Measurements from ENCODE around the gene IFITM5. TPM values are rescaled to one million over a fixed set of nuclear protein-coding genes. Genes with fewer than 3 reads are reported as not detected.

Gene IFITM5
- total RNA-seq, 1 experiment from 2014 or later = not detected

DNA sequence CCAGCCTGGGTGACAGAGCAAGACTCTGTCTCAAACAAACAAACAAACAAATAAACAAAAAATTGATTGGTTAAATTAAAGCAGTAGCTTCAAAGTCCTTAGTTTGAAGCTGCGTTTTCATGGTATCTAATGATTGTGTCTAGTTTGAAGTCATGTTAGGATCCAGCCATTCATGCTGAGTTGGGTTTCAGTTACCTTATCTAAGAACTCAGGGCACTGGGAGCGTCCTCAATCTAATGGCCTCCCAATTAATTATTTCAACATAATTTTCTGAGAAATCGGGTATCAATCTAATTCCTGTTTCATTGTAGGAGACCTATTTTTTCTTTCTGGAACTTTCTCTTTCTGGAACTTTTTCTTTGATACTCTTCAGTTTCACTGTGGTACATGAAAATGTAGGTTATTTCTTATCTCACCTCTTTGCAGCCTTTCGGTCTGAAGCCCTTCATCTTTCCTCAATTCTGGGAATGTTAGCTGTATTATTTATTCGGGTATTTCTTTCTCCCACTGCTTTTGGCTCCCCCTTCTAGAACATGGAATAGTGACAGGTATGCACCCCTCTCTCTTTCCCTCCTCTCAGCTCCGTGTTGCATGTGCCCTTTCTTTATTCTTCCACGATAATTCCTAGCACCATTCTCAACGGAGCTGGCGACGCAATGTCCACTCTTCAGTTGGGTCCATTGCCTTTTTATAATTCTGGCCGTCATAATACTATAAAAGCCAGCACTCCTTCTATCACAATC, 45.7 kb upstream of the IFITM5 start:
- Histone ChIP-seq H3K18ac (ENCODE audit: insufficient read length, low read depth, low read length) (no peak overlapping the region), H3K4ac (ENCODE audit: low read depth, low read length) (no peak overlapping the region), H3K14ac (ENCODE audit: insufficient read depth, low read length) (no peak overlapping the region), H3K27me3 (ENCODE audit: insufficient read depth, low read length) (no peaks in the 10 kb centered on the region), H2AFZ (ENCODE audit: low read length) (no peak overlapping the region), H4K20me1 (ENCODE audit: control insufficient read depth, insufficient read depth, insufficient read length) (no peaks in the 10 kb centered on the region), H3K4me1 (ENCODE audit: insufficient read depth, low read length) (no peaks in the 10 kb centered on the region; the same call in 1 of the 2 replicates), H2BK120ac (ENCODE audit: low read depth, low read length, poor library complexity, severe bottlenecking) (no peak overlapping the region), H3K79me2 (ENCODE audit: insufficient read depth, low read length) (no peaks in the 10 kb centered on the region; the same call in 1 of the 2 replicates), H3K4me2 (ENCODE audit: insufficient read depth, insufficient read length, low read length) (no peak overlapping the region), H4K5ac (ENCODE audit: insufficient read length, low read depth, low read length) (no peak overlapping the region), H3K9me3 (ENCODE audit: control insufficient read depth, low read depth, low read length) (no peaks in the 10 kb centered on the region), H2AK5ac (ENCODE audit: insufficient read length, low read length) (no peak overlapping the region), H2BK20ac (ENCODE audit: low read depth, low read length, poor library complexity, severe bottlenecking) (no peak overlapping the region), H3K56ac (ENCODE audit: insufficient read length, low read depth, low read length) (no peak overlapping the region), H2BK12ac (ENCODE audit: insufficient read length, low read depth, low read length) (no peak overlapping the region), H4K91ac (ENCODE audit: insufficient read length, low read depth, low read length) (no peak overlapping the region), H2BK5ac (ENCODE audit: insufficient read length, low read length) (no peak overlapping the region), H3K23me2 (ENCODE audit: insufficient read length, low read depth, low read length, poor library complexity, severe bottlenecking) (no peaks in the 10 kb centered on the region), H3T11ph (ENCODE audit: low read length) (no peak overlapping the region), H3K27ac (ENCODE audit: insufficient read length, low read depth, low read length) (no peak overlapping the region), H3K23ac (ENCODE audit: insufficient read length, low read depth, low read length) (no peak overlapping the region), H4K8ac (replicated peaks; ENCODE audit: insufficient read length, low read depth, low read length) (no peak overlapping the region), H3K9ac (ENCODE audit: extremely low read depth, insufficient read length, low read length) (no peak overlapping the region), H3K79me1 (ENCODE audit: insufficient read depth, low read depth, low read length, poor library complexity, severe bottlenecking) (no peaks in the 10 kb centered on the region), H2BK15ac (ENCODE audit: low read depth, low read length) (no peak overlapping the region)
- TF ChIP-seq, protein P1, sequence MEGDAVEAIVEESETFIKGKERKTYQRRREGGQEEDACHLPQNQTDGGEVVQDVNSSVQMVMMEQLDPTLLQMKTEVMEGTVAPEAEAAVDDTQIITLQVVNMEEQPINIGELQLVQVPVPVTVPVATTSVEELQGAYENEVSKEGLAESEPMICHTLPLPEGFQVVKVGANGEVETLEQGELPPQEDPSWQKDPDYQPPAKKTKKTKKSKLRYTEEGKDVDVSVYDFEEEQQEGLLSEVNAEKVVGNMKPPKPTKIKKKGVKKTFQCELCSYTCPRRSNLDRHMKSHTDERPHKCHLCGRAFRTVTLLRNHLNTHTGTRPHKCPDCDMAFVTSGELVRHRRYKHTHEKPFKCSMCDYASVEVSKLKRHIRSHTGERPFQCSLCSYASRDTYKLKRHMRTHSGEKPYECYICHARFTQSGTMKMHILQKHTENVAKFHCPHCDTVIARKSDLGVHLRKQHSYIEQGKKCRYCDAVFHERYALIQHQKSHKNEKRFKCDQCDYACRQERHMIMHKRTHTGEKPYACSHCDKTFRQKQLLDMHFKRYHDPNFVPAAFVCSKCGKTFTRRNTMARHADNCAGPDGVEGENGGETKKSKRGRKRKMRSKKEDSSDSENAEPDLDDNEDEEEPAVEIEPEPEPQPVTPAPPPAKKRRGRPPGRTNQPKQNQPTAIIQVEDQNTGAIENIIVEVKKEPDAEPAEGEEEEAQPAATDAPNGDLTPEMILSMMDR (conservative IDR thresholded peaks at IDR 0.05) = no peak
- Mint-ChIP-seq H3K27me3 (ENCODE audit: low read depth) (no peaks in the 10 kb centered on the region), H3K4me3 (no peak overlapping the region), H3K4me1 (peaks cover 23 to 25% of the 10 kb centered on the region in 2 experiments), H3K9me3 (peaks cover 0 to 2% of the 10 kb centered on the region in 2 experiments; a peak in 2 of 5 replicates), H3K27ac (peak overlapping the region in 1 of 3 experiments; percentile 6; a peak in 1 of 7 replicates), H3K36me3 (ENCODE audit: insufficient read depth in 1 of 3, low read depth in 3 of 3) (no peaks in the 10 kb centered on the region)
- WGBS (ENCODE audit: extremely low coverage, insufficient read length, low lambda C conversion rate) = no CpG with 5 or more reads among the region's 11 CpGs
- no peak for DNase-seq
